Stomach (tissue), 4 donors: ENCODE results near the gene ENOX1.

Source experiments
- POLR2A ChIP-seq, 4 donors: fragments of 450-650 bp; IDR thresholded peaks; one replicate each; pipeline ENCODE4 v1.6.1; 2016; ENCODE audit warnings: antibody characterized with exemption in 4 of 4, control low read depth in 2 of 4, mild to moderate bottlenecking in 1 of 4, moderate library complexity in 1 of 4
- TF ChIP-seq, protein P1 (sequence below), 7 experiments: fragments of 450-650 bp in 4 of 7; fragments of 200-600 bp in 3 of 7; sonication (generic) in 3 of 7; IDR thresholded peaks; one replicate each; pipeline ENCODE4 v1.5.1; 2016 to 2019; ENCODE audit warnings: antibody characterized with exemption in 7 of 7, control low read depth in 2 of 7, mild to moderate bottlenecking in 1 of 7

DNA sequence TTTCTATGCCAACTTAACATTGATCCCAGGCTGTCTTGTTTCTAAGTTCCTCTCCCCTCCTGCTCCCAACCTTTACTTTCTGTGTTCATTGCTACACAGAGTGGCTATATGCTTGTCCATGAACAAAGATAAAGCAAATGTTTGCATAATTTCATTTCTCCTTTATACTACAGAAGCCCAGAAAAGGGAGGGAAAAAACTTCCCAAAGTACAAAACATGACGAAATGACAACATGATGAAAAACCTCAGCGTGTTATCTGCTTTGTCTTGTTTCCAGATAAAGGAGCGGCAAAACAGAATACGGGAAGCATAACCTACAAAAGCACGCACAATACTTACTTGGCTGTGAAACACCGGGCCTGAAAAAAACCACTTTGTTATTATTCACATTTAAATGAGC is 426.6 kb downstream of the ENOX1 start:
- TF ChIP-seq, protein P1, sequence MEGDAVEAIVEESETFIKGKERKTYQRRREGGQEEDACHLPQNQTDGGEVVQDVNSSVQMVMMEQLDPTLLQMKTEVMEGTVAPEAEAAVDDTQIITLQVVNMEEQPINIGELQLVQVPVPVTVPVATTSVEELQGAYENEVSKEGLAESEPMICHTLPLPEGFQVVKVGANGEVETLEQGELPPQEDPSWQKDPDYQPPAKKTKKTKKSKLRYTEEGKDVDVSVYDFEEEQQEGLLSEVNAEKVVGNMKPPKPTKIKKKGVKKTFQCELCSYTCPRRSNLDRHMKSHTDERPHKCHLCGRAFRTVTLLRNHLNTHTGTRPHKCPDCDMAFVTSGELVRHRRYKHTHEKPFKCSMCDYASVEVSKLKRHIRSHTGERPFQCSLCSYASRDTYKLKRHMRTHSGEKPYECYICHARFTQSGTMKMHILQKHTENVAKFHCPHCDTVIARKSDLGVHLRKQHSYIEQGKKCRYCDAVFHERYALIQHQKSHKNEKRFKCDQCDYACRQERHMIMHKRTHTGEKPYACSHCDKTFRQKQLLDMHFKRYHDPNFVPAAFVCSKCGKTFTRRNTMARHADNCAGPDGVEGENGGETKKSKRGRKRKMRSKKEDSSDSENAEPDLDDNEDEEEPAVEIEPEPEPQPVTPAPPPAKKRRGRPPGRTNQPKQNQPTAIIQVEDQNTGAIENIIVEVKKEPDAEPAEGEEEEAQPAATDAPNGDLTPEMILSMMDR (IDR thresholded peaks at IDR 0.05), result no peak
- TF ChIP-seq POLR2A (IDR thresholded peaks at IDR 0.05), result no peak
